Suprapubic skin (tissue), 4 donors: ENCODE data around the gene ZNF23. TPM values are rescaled to one million over a fixed set of nuclear protein-coding genes. Genes with fewer than 3 reads are reported as not detected.

Experiments
- DNase-seq, 2 donors: peaks; one replicate each; pipeline ENCODE4 v3.0.0-alpha.2; 2019; ENCODE audit warnings: low spot score in 2 of 2
- H3K27ac ChIP-seq: fragments of 200-600 bp; sonication (generic); one replicate; pipeline ENCODE4 v1.5.1; 2019
- H3K27me3 ChIP-seq: fragments of 200-600 bp; sonication (generic); one replicate; pipeline ENCODE4 v1.5.1; 2019
- H3K36me3 ChIP-seq: fragments of 200-600 bp; sonication (generic); one replicate; pipeline ENCODE4 v1.5.1; 2019
- H3K4me1 ChIP-seq: fragments of 200-600 bp; sonication (generic); one replicate; pipeline ENCODE4 v1.5.1; 2019
- H3K4me3 ChIP-seq: fragments of 200-600 bp; sonication (generic); one replicate; pipeline ENCODE4 v1.5.1; 2019; ENCODE audit warnings: mild to moderate bottlenecking
- H3K9me3 ChIP-seq: fragments of 200-600 bp; sonication (generic); one replicate; pipeline ENCODE4 v1.5.1; 2019
- EP300 ChIP-seq: sonication (generic); formaldehyde crosslinking; IDR thresholded peaks from one replicate; pipeline ENCODE4 v1.6.1; 2017; ENCODE audit warnings: antibody characterized with exemption
- POLR2A ChIP-seq, 2 donors: fragments of 450-650 bp; IDR thresholded peaks; one replicate each; pipeline ENCODE4 v1.6.1; 2017; ENCODE audit warnings: antibody characterized with exemption in 2 of 2, mild to moderate bottlenecking in 2 of 2, moderate library complexity in 2 of 2
- POLR2AphosphoS5 ChIP-seq, 3 donors: sonication (generic); formaldehyde crosslinking; IDR thresholded peaks; one replicate each; pipeline ENCODE4 v1.6.1; 2017; ENCODE audit warnings: antibody characterized with exemption in 3 of 3
- WGBS: methylation state at CpG from one replicate; pipeline ENCODE4 v1.1.5; 2018; 5-methylcytosine and 5-hydroxymethylcytosine counted together
- total RNA-seq, 4 donors: library from RNA; depleted of rRNA; stranded (reverse); fragments of >200 nt; gene quantifications; one replicate each; pipeline ENCODE4 v1.1.0, GENCODE V29; 2016
- TF ChIP-seq, protein P1 (sequence below), 2 donors: fragments of 200-600 bp in 1 of 2; fragments of 450-650 bp in 1 of 2; sonication (generic) in 1 of 2; IDR thresholded peaks; one replicate each; pipeline ENCODE4 v1.5.1; 2016 to 2019; ENCODE audit warnings: antibody characterized with exemption in 2 of 2, mild to moderate bottlenecking in 1 of 2, moderate library complexity in 1 of 2

ZNF23 gene
- total RNA-seq, 4 donors from 2014 or later = 2.5 to 5.8 (median 4.8) TPM

DNA sequence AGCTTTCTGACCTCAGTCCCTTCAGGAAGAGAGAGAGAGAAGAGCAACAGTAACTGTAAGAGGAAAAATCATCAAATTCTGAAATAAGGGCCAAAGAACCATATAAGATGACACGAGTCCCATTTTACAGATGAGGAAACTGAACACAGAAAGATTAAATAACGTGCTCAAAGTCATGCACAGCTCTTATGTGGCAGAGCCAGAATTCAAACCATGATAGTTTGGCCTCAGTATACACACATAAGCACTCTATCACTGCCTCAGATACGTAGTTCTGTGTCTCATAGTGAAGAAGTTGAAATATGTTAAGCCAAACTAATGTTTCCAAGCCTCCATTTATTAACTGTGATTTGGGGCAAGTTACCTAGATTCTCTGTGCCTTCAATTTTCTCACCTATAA is 29.0 kb upstream of the ZNF23 start:
- Histone ChIP-seq H3K27me3 (no peaks in the 10 kb centered on the region), H3K4me1 (no peaks in the 10 kb centered on the region), H3K27ac (no peak overlapping the region), H3K4me3 (no peak overlapping the region), H3K36me3 (no peaks in the 10 kb centered on the region), H3K9me3 (no peaks in the 10 kb centered on the region)
- WGBS = 58% methylated on average over 3 of the region's 3 CpGs
- no peak for DNase-seq
- no peak for TF ChIP-seq POLR2A (IDR thresholded peaks at IDR 0.05)
- no peak for TF ChIP-seq POLR2AphosphoS5 (IDR thresholded peaks at IDR 0.05)
- TF ChIP-seq, protein P1, sequence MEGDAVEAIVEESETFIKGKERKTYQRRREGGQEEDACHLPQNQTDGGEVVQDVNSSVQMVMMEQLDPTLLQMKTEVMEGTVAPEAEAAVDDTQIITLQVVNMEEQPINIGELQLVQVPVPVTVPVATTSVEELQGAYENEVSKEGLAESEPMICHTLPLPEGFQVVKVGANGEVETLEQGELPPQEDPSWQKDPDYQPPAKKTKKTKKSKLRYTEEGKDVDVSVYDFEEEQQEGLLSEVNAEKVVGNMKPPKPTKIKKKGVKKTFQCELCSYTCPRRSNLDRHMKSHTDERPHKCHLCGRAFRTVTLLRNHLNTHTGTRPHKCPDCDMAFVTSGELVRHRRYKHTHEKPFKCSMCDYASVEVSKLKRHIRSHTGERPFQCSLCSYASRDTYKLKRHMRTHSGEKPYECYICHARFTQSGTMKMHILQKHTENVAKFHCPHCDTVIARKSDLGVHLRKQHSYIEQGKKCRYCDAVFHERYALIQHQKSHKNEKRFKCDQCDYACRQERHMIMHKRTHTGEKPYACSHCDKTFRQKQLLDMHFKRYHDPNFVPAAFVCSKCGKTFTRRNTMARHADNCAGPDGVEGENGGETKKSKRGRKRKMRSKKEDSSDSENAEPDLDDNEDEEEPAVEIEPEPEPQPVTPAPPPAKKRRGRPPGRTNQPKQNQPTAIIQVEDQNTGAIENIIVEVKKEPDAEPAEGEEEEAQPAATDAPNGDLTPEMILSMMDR (IDR thresholded peaks at IDR 0.05) = no peak
- no peak for TF ChIP-seq EP300

DNA sequence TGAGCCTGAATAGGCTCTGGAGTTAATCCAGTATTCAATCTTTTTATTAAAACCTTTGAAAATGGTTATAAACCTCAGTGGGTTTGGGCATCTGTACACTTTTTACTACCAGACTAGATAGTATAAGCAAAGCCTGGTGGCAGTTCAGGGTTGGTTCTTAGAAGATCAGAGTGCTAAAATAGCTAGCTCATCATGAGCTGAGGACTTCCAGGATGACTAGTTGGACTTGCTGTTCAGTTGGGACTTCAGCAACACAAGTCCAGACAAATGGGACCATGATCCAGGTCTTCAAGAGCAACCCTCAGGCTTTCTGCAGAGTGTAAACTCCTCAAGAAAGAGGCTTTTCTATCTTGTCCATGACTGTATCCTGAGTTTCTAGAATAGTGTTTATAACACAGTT is 28.3 kb upstream of the ZNF23 start:
- Histone ChIP-seq H3K27ac (no peak overlapping the region), H3K9me3 (no peaks in the 10 kb centered on the region), H3K4me3 (no peak overlapping the region), H3K36me3 (no peaks in the 10 kb centered on the region), H3K27me3 (no peaks in the 10 kb centered on the region), H3K4me1 (no peaks in the 10 kb centered on the region)
- DNase-seq = no peak
- TF ChIP-seq, protein P1 (IDR thresholded peaks at IDR 0.05) = no peak
- TF ChIP-seq POLR2A (IDR thresholded peaks at IDR 0.05) (no peak), EP300 (no peak), POLR2AphosphoS5 (IDR thresholded peaks at IDR 0.05) (no peak)

DNA sequence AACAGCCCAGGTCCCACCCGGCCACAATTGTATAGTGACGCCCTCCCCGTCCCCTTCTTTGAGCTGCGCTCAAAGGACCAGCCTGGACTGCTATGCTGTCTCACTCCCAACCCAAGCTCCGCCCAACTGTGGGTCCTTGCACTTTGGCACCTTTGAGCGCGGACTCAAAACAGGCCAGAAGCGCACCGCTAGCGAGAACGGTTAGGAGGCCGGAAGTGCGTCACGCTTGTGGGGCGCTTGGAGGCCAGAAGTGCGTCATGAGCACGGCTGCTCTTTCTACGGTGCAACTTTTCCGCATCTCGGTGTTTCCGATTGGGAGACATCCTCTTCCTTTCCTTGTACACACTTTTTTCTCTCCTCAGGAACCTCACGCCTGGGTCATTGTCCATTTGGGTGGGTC is 27.1 kb upstream of the ZNF23 start, which contains the start of gene ZNF19:
Gene ZNF19 (minus strand): TSS at position 203 of the 400 bp plus-strand sequence. CDS start 7,210 bp downstream, outside the sequence.
- H3K36me3 ChIP-seq = no peaks in the 10 kb centered on the region
- H3K4me1 ChIP-seq = peaks cover 4% of the 10 kb centered on the region
- TF ChIP-seq POLR2AphosphoS5 (IDR thresholded peaks at IDR 0.05) (no peak), POLR2A (IDR thresholded peaks at IDR 0.05) (no peak), EP300 (no peak)
- TF ChIP-seq, protein P1 (IDR thresholded peaks at IDR 0.05) = no peak
- H3K27me3 ChIP-seq = no peaks in the 10 kb centered on the region
- WGBS = 91% methylated on average over 20 of the region's 22 CpGs
- peak in 1 of 2 donors; percentile 75 for DNase-seq
- no peak within 1 kb of the TSS for H3K27ac ChIP-seq
- no peak within 1 kb of the TSS for H3K4me3 ChIP-seq
- H3K9me3 ChIP-seq = no peaks in the 10 kb centered on the region

DNA sequence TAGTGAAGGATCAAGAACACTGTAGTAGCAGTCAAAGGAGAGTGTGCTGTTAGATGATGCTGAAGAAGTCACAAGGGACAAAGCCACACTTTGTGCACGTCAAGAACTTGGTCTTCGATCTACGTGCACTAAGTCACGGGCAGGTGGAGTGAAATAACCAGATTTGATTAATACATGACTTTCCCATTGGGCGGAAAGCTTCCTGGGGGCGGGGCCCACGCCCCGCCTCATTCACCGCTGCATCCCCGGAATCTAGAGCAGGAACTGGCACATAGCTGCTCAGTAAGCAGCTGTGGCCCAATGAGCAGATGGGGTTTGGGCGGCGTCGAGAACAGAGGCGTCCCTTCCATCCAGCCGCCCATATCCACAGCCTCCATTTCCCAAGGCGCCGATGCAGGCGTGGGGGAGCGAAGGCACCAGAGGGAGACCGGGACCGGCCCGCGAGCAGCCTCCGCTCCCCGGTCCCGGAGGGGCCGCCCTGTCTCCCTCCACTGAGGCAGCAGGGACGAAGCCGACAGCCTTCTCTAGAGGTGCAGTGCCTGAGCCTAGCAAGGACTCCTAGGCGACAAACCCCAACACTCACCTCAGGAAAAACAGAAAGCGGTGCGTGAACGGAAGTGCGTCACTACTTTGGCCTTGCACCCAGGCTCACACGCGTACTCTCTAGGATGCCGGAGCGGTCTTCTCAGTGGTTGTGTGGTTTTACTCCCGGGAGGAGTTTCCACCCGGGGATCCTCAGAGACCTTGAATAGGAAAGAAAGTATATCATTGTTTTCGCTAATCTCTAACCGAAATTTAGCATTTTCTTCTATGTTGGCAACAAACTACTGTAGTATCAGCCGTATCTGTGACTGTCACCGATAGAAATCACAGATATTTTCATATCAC is 22.2 kb upstream of the ZNF23 start:
- no peaks in the 10 kb centered on the region for H3K36me3 ChIP-seq
- H3K4me3 ChIP-seq = peak overlapping the region; percentile 79
- peak; percentile 21 to 68 for TF ChIP-seq POLR2A (IDR thresholded peaks at IDR 0.05)
- TF ChIP-seq, protein P1 (IDR thresholded peaks at IDR 0.05) = no peak
- peak in 2 of 3 donors; percentile 70 to 73 for TF ChIP-seq POLR2AphosphoS5 (IDR thresholded peaks at IDR 0.05)
- no peak for TF ChIP-seq EP300
- peak overlapping the region; percentile 95 for H3K27ac ChIP-seq
- H3K27me3 ChIP-seq = no peaks in the 10 kb centered on the region
- no peaks in the 10 kb centered on the region for H3K9me3 ChIP-seq
- WGBS = under 1% methylated on average over 37 of the region's 44 CpGs
- H3K4me1 ChIP-seq = peaks cover 13% of the 10 kb centered on the region
- peak; percentile 91 to 92 for DNase-seq

DNA sequence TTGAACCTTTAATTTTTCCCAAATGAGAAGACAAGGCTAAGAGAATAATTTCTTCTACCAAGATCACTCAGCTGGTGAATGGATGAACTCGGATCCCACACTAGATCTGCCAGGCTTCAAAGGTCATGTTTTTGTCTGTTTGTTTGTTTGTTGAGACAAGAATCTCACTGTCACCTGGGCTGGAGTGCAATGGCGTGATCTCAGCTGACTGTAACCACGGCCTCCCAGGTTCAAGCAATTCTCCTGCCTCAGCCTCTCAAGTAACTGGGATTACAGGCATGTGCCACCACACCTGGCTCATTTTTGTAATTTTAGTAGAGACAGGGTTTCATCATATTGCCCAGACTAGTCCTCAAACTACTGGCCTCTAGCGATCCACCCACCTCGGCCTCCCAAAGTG is 20.5 kb upstream of the ZNF23 start:
- Histone ChIP-seq H3K27ac (no peak overlapping the region), H3K9me3 (no peaks in the 10 kb centered on the region), H3K4me3 (no peak overlapping the region), H3K27me3 (no peaks in the 10 kb centered on the region), H3K36me3 (peaks cover 13% of the 10 kb centered on the region), H3K4me1 (peaks cover 13% of the 10 kb centered on the region)
- WGBS = 81% methylated on average over 5 of the region's 5 CpGs
- DNase-seq = no peak
- TF ChIP-seq POLR2AphosphoS5 (IDR thresholded peaks at IDR 0.05) = no peak
- TF ChIP-seq POLR2A (IDR thresholded peaks at IDR 0.05) = no peak
- no peak for TF ChIP-seq EP300
- TF ChIP-seq, protein P1 (IDR thresholded peaks at IDR 0.05) = no peak
